Right atrium auricular region (tissue), 2 donors: ENCODE measurements around the gene THSD7A. TPM values are rescaled to one million over a fixed set of nuclear protein-coding genes. Genes with fewer than 3 reads are reported as not detected.

ENCODE experiments used
- DNase-seq: peaks from one replicate; pipeline ENCODE4 v3.0.0-alpha.2; 2019; ENCODE audit warnings: low spot score
- H3K27ac ChIP-seq, 2 donors: fragments of 200-600 bp; sonication (generic); 1 replicate in 1 of 2; 2 replicates in 1 of 2; pipeline ENCODE4 v1.5.1; 2016 to 2019
- H3K27me3 ChIP-seq, 2 donors: fragments of 200-600 bp; sonication (generic); one replicate each; pipeline versions ENCODE4 v1.5.1 to v1.6.0; 2017 to 2019
- H3K36me3 ChIP-seq: fragments of 200-600 bp; sonication (generic); one replicate; pipeline ENCODE4 v1.5.1; 2016
- H3K4me1 ChIP-seq, 2 donors: fragments of 200-600 bp; sonication (generic); one replicate each; pipeline versions ENCODE4 v1.5.1 to v1.6.0; 2017 to 2019
- H3K4me3 ChIP-seq, 2 donors: fragments of 200-600 bp; sonication (generic); 1 replicate in 1 of 2; 2 replicates in 1 of 2; pipeline ENCODE4 v1.5.1; 2017 to 2019; ENCODE audit warnings: mild to moderate bottlenecking in 1 of 2, moderate library complexity in 1 of 2
- H3K9me3 ChIP-seq, 2 donors: fragments of 200-600 bp; sonication (generic); one replicate each; pipeline ENCODE4 v1.5.1; 2019
- total RNA-seq, 2 donors: library from RNA; depleted of rRNA; stranded (reverse); fragments of >200 nt; gene quantifications; one replicate each; pipeline ENCODE4 v1.1.0, GENCODE V29; 2016
- TF ChIP-seq, protein P1 (sequence below), 2 donors: fragments of 200-600 bp; sonication (generic); IDR thresholded peaks; one replicate each; pipeline ENCODE4 v1.5.1; 2019; ENCODE audit warnings: antibody characterized with exemption in 2 of 2

Gene THSD7A
- total RNA-seq, 2 donors from 2014 or later: 0.85 to 2.9 TPM

DNA sequence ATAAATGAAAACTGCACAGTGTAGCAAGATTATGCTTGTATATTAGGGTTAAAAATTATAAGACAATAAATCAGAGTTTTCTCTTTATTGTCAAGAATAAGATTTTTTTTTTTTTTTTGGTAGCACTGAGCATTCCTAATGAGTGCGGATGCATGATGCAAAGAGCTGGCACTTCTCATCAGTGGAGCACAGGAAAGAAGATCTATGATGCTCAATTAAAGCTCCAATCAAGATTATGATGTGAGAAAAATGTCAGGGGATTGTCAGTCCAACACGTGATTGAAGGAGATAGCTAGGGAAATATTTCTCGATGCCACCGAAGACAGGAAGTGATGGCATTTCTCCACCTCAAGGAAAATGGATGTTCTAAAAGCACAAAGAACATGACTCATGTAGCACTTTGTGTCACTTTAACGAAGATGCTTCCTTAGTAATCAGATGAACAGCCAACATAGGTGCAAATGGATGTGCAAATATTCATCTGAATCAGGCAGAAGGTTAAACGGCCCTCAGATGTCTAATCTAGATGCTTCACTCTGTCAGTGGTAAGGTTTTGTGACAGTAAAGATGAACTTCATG, 240.9 kb downstream of the THSD7A start:
- Histone ChIP-seq H3K9me3 (no peaks in the 10 kb centered on the region), H3K4me3 (no peak overlapping the region), H3K27ac (no peak overlapping the region), H3K27me3 (no peaks in the 10 kb centered on the region), H3K36me3 (no peaks in the 10 kb centered on the region), H3K4me1 (no peaks in the 10 kb centered on the region)
- no peak for DNase-seq
- TF ChIP-seq, protein P1, sequence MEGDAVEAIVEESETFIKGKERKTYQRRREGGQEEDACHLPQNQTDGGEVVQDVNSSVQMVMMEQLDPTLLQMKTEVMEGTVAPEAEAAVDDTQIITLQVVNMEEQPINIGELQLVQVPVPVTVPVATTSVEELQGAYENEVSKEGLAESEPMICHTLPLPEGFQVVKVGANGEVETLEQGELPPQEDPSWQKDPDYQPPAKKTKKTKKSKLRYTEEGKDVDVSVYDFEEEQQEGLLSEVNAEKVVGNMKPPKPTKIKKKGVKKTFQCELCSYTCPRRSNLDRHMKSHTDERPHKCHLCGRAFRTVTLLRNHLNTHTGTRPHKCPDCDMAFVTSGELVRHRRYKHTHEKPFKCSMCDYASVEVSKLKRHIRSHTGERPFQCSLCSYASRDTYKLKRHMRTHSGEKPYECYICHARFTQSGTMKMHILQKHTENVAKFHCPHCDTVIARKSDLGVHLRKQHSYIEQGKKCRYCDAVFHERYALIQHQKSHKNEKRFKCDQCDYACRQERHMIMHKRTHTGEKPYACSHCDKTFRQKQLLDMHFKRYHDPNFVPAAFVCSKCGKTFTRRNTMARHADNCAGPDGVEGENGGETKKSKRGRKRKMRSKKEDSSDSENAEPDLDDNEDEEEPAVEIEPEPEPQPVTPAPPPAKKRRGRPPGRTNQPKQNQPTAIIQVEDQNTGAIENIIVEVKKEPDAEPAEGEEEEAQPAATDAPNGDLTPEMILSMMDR (IDR thresholded peaks at IDR 0.05): no peak

DNA sequence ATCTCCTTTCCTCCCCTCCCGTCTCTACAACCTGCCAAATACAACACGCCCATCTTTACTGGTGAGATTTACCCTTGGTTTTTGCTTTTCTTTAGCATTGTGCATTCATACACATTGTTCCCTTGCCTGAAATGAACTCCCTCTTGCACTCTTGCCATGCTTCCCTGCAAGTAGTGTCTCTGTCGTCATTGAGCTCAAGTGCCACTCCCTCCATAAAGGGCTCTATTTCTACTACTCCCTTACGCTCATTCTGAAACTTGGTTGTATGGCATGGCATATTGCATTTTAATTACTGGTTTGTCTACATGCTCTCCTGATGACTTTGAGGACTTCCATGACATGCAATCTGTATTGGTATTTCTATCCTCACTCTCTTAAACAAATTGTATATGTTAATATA, 242.7 kb downstream of the THSD7A start:
- Histone ChIP-seq H3K4me3 (no peak overlapping the region), H3K4me1 (no peaks in the 10 kb centered on the region)
- no peak for DNase-seq

DNA sequence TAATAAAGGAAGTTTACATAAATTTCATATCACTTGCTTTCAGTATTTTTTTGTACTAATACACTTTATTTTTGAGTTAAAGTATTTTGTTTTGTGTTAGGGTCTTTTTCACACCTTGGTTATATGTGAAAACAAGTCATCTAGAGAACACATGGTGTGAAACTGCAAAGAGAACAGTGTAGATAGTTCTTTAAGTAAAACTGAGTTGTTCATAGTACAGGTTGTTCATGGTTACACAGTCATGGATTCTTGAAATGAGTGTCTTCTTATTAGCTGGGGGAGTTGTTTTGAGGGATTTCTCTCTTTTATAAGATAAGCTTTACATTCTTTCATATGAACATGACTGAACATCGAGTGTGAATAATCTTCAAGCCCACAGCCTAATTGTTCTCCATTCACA, 244.2 kb downstream of the THSD7A start:
- DNase-seq: no peak
- Histone ChIP-seq H3K9me3 (no peaks in the 10 kb centered on the region), H3K36me3 (no peaks in the 10 kb centered on the region), H3K27me3 (no peaks in the 10 kb centered on the region), H3K27ac (no peak overlapping the region), H3K4me1 (no peaks in the 10 kb centered on the region), H3K4me3 (no peak overlapping the region)
- TF ChIP-seq, protein P1 (IDR thresholded peaks at IDR 0.05): no peak

More for the DNA sequence above, 242.7 kb downstream of the THSD7A start:
- no peaks in the 10 kb centered on the region for H3K36me3 ChIP-seq
- no peak overlapping the region for H3K27ac ChIP-seq
- H3K27me3 ChIP-seq: no peaks in the 10 kb centered on the region
- H3K9me3 ChIP-seq: no peaks in the 10 kb centered on the region
- TF ChIP-seq, protein P1 (IDR thresholded peaks at IDR 0.05): no peak

DNA sequence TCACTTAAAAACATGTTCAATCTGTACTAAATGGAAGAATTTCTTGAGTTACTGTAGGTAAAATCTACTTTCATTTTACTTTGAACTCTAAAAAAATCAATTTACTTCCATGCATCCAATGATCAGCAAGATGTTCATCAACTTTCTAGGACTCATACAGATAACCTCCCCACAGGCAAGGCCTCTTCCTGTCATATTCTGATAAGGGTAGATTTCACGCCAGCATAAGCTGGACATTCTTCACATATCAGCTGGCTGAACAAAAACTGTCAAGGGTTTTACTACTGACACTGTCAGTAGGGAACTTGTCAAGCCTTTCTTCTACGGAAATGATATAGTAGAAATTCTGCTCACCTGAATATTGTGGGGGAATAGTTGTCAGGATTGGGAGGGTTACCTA, 244.9 kb downstream of the THSD7A start:
- Histone ChIP-seq H3K27me3 (no peaks in the 10 kb centered on the region), H3K27ac (no peak overlapping the region), H3K4me1 (no peaks in the 10 kb centered on the region), H3K36me3 (no peaks in the 10 kb centered on the region), H3K4me3 (no peak overlapping the region), H3K9me3 (no peaks in the 10 kb centered on the region)
- TF ChIP-seq, protein P1 (IDR thresholded peaks at IDR 0.05): no peak
- no peak for DNase-seq

DNA sequence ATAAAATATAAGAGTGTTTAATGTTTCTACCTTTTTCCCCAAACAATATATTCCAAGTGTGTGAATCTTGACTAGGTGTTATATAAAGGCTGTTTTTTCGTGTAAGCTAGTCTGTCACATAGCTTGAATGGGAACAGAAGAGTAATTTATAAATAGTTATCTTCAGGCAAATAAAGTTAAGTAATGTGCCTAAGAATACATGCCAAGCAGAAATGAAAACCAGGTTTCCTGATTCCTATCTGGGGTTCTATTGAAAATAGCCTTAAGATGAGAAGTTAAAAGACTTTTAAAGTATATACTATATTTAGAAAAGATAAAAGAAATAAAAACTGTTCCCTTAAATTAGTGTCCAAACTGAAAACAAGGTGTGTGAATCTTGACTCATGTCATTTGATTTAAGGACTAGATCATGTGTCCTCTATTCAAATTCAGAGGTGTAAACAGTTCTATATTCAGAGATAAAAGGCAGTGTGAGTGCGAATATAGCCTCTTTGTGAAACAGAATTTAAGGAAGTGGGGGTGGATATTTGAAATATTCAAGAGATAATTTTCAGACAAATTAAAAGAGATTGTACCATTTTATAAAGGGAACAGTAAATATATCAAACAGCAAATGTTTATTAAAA, 247.5 kb downstream of the THSD7A start:
- no peak for DNase-seq

More for the DNA sequence above, 247.5 kb downstream of the THSD7A start:
- no peak overlapping the region for H3K4me3 ChIP-seq
- H3K4me1 ChIP-seq: no peaks in the 10 kb centered on the region
- H3K36me3 ChIP-seq: no peaks in the 10 kb centered on the region
- H3K27me3 ChIP-seq: no peaks in the 10 kb centered on the region
- TF ChIP-seq, protein P1 (IDR thresholded peaks at IDR 0.05): no peak
- H3K9me3 ChIP-seq: no peaks in the 10 kb centered on the region
- no peak overlapping the region for H3K27ac ChIP-seq
